Glomerular visceral epithelial cell (primary cell): ENCODE data around the gene ZNF385C.
A peak's percentile ranks its signal among the peaks of the same experiment; 100 is the strongest.

Experiments used
- DNase-seq: peaks from one replicate; pipeline ENCODE4 v3.0.0-alpha.2; 2016; ENCODE audit errors: extremely low spot score

ZNF385C gene

GRCh38 chr17:42124256-42124655 lies 26.0 kb upstream of the ZNF385C start:
- DNase-seq: no peak

GRCh38 chr17:42122371-42123303 lies 24.4 kb upstream of the ZNF385C start, which contains the start of gene HSPB9:
Gene HSPB9, plus strand, starts transcription at chr17:42122804. Its CDS starts 47 bp downstream, at chr17:42122851.
- no peak for DNase-seq

- peak; percentile 80 for DNase-seq
Measured at GRCh38 chr17:42120770-42121769, 22.8 kb upstream of the ZNF385C start, which contains the start of gene KAT2A. Gene KAT2A, minus strand, starts transcription at chr17:42121367. Its CDS starts 63 bp downstream, at chr17:42121304.

- no peak for DNase-seq
Measured at GRCh38 chr17:42120161-42120769, 22.0 kb upstream of the ZNF385C start.

GRCh38 chr17:42119301-42119700 lies 21.0 kb upstream of the ZNF385C start:
- DNase-seq: no peak

GRCh38 chr17:42118545-42118944 lies 20.3 kb upstream of the ZNF385C start:
- peak; percentile 44 for DNase-seq

- no peak for DNase-seq
Measured at GRCh38 chr17:42118126-42118510, 19.8 kb upstream of the ZNF385C start.

GRCh38 chr17:42117397-42118125 lies 19.3 kb upstream of the ZNF385C start:
- DNase-seq: no peak

GRCh38 chr17:42116705-42117396 lies 18.6 kb upstream of the ZNF385C start:
- peak; percentile 83 for DNase-seq

GRCh38 chr17:42114118-42114517 lies 15.8 kb upstream of the ZNF385C start:
- DNase-seq: no peak

GRCh38 chr17:42113293-42114069 lies 15.2 kb upstream of the ZNF385C start:
- DNase-seq: no peak

- peak; percentile 85 for DNase-seq
Measured at GRCh38 chr17:42112552-42113176, 14.4 kb upstream of the ZNF385C start, which contains the start of gene DHX58. Gene DHX58, minus strand, starts transcription at chr17:42112714. Its CDS starts 822 bp downstream, at chr17:42111892.

- peak; percentile 47 for DNase-seq
Measured at GRCh38 chr17:42111871-42112551, 13.7 kb upstream of the ZNF385C start.

GRCh38 chr17:42111265-42111636 lies 13.0 kb upstream of the ZNF385C start:
- no peak for DNase-seq

GRCh38 chr17:42110301-42111264 lies 12.3 kb upstream of the ZNF385C start:
- DNase-seq: no peak

GRCh38 chr17:42109086-42109485 lies 10.8 kb upstream of the ZNF385C start:
- no peak for DNase-seq
